GM18519 (cell line): ENCODE data around the gene SPINK13.
"Not testable (repeated sequence)": the region's sequence is repeated elsewhere in the genome, so short reads cannot be mapped to it uniquely, and the experiment has no call there.

Source experiments
- ATAC-seq: cut with Tn5 transposase; IDR thresholded peaks from one replicate; pipeline ENCODE4 v1.9.1; 2021; ENCODE audit warnings: mild to moderate bottlenecking, moderate library complexity; ENCODE audit not compliant: unreplicated experiment, low FRiP score

Gene SPINK13

GRCh38 chr5:148311484-148311883 lies 42.9 kb downstream of the SPINK13 start:
- ATAC-seq = no peak

- ATAC-seq = no peak
These were observed 43.6 kb downstream of the SPINK13 start, which contains the start of gene SPINK7 for GRCh38 chr5:148312153-148312552. SPINK7 (plus strand) TSS chr5:148312423; CDS start chr5:148312484, 61 bp downstream.

- no peak for ATAC-seq
These were observed 45.6 kb downstream of the SPINK13 start for GRCh38 chr5:148314187-148314586.

GRCh38 chr5:148314731-148315130 lies 46.1 kb downstream of the SPINK13 start:
- ATAC-seq = no peak

- not testable (repeated sequence) for ATAC-seq
These were observed 51.7 kb downstream of the SPINK13 start for GRCh38 chr5:148320011-148320963.

GRCh38 chr5:148333262-148333849 lies 64.8 kb downstream of the SPINK13 start:
- no peak for ATAC-seq

- no peak for ATAC-seq
These were observed 66.7 kb downstream of the SPINK13 start, which contains the start of gene SPINK9 for GRCh38 chr5:148335259-148335658. SPINK9 (plus strand) TSS chr5:148335559; CDS start chr5:148335614, 55 bp downstream.
